ENCODE measurements around the gene PPP2R3A.
"Not testable (repeated sequence)": the region's sequence is repeated elsewhere in the genome, so short reads cannot be mapped to it uniquely, and the experiment has no call there.

PPP2R3A gene

GRCh38 chr3:135965506-135966270 lies at the start of gene PPP2R3A:
Gene PPP2R3A, plus strand, starts transcription at chr3:135965728. Its CDS starts 35,771 bp downstream, at chr3:136001499.
- DNase-seq: peak; percentile 83 to 86

- DNase-seq: no peak
These were observed 49.2 kb upstream of the PPP2R3A start for GRCh38 chr3:135916310-135916709.

GRCh38 chr3:135917076-135917475 lies 48.5 kb upstream of the PPP2R3A start:
- no peak for DNase-seq

- DNase-seq: no peak
These were observed 47.5 kb upstream of the PPP2R3A start for GRCh38 chr3:135917927-135918597.

DNA sequence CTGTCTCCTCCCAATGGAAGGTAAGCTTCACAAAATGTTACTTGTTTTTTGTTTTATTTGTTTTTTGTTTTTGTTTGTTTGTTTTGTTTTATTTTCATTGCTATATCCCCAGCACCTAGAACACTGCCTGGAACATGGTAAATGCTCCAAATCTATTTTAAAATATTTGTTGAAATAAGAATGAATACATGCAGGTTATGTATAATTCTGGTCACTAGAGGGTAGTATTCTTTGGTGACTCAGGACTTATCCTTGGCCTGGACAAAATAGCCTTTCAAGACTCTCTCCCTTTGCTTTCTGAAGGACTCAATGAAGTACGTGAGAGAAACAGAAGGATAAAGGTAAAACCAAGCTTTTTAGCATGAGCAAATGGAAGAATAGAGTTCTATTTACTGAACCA lies 46.9 kb upstream of the PPP2R3A start:
- DNase-seq: no peak

DNA sequence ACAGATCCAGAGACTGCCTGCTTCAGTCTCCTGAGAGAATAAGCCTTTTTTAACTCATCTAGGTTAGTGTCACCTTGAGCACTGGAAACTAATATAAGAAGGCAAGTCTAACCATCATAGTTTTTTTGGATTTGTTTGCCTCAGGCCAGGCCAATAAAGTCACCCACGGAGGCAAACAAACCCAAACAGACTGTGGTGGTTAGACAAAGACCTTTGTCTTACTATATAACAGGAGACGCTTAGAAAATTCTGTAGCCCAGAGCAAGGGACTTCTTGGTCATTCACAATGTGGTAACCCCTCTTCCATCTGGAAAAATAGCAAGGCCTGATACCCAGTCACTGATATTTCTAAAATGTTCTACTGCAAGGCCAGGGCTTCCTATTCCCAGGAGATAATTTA lies 45.3 kb upstream of the PPP2R3A start:
- DNase-seq: no peak

- no peak for DNase-seq
These were observed 42.7 kb upstream of the PPP2R3A start for GRCh38 chr3:135922903-135923250.

- no peak for DNase-seq
These were observed 41.0 kb upstream of the PPP2R3A start for GRCh38 chr3:135924506-135924905.

DNA sequence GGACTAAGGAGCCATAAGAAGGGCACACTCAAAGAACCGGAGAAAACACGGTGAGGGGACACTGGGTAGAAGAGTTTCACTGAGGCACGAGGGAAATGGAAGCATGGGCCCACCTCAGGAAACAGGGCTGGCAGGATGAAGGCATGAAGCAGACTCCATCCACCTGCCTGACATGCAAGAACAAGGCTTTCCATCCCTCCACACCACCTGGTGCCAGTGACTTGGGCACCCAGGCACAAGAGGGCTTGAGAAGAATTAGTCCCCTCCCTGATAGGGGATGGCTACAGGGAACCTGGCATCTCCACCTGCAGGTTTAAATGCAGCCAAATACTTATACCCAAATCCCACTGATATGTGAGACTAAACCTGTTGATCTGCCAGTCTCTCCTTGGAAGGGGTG lies 38.9 kb upstream of the PPP2R3A start:
- DNase-seq: no peak

- no peak for DNase-seq
These were observed 38.4 kb upstream of the PPP2R3A start for GRCh38 chr3:135927155-135927554.

- no peak for DNase-seq
These were observed 35.9 kb upstream of the PPP2R3A start for GRCh38 chr3:135929670-135930069.

GRCh38 chr3:135930255-135930654 lies 35.3 kb upstream of the PPP2R3A start:
- DNase-seq: no peak

- DNase-seq: not testable (repeated sequence)
These were observed 30.4 kb upstream of the PPP2R3A start for GRCh38 chr3:135935171-135935570.

- not testable (repeated sequence) for DNase-seq
These were observed 27.8 kb upstream of the PPP2R3A start for GRCh38 chr3:135937766-135938165.

GRCh38 chr3:135944831-135945230 lies 20.7 kb upstream of the PPP2R3A start:
- DNase-seq: no peak

- DNase-seq: no peak
These were observed 14.6 kb upstream of the PPP2R3A start for GRCh38 chr3:135950941-135951340.

GRCh38 chr3:135964160-135964955 lies 1.2 kb upstream of the PPP2R3A start:
- no peak for DNase-seq

DNA sequence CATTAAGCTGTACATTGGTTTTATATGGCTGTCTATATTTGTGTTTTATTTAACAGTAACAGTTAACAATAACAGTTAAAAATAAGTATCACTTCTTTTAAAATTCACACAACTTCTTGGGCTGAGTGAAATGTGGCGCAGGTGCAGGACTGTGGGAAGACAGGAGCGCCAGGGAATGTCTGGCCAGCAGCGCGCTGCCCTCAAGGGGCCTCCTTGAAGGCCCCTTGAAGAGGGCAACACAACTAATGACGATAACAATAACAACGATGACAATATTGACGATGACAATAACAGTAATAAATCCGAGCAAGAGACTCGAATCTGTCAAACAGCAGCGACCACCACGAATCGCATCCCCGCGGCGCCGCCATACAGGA lies 411 bp upstream of the PPP2R3A start:
- no peak for DNase-seq

DNA sequence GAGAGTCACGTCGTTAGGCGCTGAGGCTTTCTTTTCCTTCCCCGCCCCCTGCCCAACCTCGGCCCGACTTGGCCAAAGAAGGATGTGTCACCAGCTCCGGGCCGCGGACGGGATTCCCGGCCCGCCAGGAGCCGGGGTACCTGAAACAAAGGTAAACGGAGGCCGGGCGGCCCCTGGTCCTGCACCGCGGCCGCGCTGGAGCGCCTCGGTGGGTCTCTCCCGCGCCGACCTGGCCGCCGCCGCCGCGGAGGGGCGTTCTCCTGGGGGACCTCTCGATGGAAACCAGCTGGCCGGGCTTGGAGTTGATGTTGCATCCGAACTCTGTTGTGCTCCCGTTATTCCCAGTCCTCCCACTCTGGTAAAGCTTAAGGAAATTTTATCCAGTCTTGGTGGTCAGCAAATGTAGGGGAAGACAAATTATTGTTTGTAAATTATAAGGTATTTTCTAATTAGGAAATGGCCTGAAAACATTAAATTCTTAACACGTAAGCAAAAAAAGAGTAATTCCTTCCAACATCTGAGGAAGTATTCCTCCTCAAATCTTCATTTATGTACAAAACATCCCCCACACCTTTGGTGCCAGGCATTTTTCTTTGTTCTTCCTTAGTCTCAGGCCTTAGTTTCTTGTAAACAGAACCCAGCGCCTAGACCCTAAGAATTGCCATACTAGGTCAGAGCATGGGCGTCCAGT lies 888 bp downstream of the PPP2R3A start:
- no peak for DNase-seq

GRCh38 chr3:135966962-135967274 lies 1.4 kb downstream of the PPP2R3A start:
- DNase-seq: no peak

DNA sequence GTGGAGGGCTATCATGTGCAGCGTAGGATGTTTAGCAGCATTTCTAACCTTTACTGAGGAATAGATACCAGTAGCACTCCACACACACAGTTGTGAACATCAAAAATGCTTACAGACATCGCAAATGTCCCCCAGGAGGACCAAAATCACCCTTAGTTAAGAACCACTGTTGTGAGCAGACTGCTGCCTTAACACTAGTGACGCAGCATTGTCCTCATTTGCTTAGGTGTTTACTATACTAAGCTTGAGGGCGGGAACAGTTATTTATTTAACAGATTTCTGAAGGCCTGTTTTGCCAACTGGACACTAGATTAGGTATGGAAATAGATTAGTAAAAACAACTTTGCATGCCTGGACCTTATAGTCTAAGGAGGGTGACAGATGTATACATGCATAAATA lies 2.3 kb downstream of the PPP2R3A start:
- DNase-seq: no peak

- no peak for DNase-seq
These were observed 5.1 kb downstream of the PPP2R3A start for GRCh38 chr3:135970506-135971116.

- no peak for DNase-seq
These were observed 8.3 kb downstream of the PPP2R3A start for GRCh38 chr3:135973841-135974240.

Measured in activated T-cell treated with anti-CD3 and anti-CD28 coated beads, Interleukin-2, amount 50 U/mL, for 48 hours (primary cell).